Measurements from ENCODE around the gene CFAP251. TPM values are rescaled to one million over a fixed set of nuclear protein-coding genes. Genes with fewer than 3 reads are reported as not detected.
A peak's percentile ranks its signal among the peaks of the same experiment; 100 is the strongest.

Gene CFAP251
- total RNA-seq, 1 experiment from 2014 or later: 2.0 TPM

DNA sequence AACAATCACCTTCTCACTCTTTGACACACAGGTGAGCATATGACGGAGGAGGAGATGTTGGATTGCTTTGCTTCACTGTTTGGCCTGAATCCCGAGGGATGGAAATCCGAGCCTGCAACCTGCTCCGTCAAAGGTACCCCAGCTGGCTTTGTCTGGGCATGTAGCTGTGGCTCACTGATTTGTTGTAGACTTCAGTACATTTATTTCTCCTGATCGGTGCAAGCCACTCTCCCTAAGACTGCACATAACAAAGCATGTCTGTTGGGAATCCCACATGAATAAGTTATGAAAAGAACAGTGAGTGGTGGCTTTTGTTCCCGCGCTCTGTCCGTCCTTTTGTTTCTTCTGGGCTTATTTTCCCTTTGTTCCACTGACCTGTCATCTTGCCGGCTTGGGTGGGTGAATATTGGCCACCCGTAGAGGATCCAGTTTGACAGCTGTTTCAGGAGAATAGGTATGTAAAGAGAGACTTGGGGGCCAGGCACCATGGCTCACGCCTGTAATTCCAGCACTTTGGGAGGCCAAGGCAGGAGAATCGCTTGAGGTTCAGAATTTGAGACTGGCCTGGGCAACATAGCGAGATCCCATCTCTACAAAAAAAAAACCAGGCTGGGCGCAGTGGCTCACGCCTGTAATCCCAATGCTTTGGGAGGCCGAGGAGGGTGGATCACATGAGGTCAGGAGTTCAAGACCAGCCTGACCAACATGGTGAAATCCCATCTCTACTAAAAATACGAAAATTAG, 83.2 kb downstream of the CFAP251 start:
- DNase-seq (ENCODE audit: low read depth): no peak

DNA sequence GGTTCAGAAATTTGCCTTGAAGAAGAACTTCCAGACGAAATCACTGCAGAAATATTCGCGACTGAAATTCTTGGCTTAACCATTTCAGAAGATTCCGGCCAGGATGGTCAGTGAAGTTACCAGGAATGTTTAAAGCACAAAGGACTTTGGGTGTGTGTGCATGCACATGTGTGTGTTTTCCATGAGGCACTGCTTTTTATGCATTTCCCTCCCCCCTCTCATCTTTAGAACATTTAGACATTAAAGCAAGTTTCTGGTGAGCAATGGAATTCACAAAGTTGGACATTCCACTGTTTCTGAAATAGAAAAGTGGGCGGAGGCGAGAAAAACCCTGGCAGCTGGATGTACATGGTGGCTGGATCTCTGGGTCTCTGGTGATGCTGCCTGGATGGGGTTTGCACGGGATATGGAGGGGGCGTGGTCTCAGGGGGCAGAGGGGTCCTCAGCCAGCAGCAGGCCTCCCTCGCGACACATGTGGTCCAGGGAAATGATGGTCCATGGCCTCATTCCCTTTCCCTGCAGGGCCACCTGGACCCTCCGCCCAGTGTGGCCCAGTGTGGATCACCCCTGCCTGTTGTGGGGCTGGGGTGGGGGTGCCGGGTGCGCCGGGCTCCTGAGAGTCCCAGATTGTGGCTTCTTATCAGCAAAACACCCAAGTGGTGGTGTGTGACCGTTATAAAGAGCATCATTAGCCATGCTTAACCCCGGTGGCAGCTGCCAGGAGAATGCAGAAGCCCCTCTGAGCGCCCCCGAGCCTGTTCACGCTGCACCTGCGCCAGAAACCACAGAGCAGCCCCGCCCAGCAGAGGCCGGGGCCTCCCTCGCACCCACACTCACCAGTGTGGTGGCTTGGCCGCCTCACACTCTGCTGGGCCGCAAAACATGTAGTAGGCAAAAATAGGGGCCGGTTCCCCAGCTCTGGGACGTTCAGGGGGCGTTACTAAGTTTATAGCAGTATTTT, 85.5 kb downstream of the CFAP251 start:
- DNase-seq (ENCODE audit: low read depth): no peak

DNA sequence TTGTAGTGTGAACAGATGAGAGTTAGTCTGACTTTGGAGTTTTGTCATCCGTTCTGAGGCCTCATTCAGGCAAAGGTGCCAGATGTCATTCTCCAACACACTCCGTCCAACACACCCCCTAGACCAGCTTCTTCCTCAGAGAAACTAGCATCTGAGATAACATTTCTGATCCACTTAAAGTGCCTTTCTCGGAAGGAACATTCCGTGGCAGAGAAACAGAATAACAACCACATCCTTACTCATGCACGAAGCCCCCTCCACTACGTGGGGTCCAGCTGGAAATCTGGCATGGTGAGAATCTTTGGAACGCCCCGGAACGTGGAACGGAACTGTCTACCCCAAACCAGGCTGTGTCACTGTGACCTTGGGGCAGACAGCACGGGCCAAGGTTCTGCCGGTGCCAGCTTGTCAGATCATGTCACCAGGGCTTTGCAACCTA, 86.3 kb downstream of the CFAP251 start:
- no peak for DNase-seq (ENCODE audit: low read depth)

- no peak for DNase-seq (ENCODE audit: low read depth)
Measured at GRCh38 chr12:122005252-122005776, 86.9 kb downstream of the CFAP251 start.

DNA sequence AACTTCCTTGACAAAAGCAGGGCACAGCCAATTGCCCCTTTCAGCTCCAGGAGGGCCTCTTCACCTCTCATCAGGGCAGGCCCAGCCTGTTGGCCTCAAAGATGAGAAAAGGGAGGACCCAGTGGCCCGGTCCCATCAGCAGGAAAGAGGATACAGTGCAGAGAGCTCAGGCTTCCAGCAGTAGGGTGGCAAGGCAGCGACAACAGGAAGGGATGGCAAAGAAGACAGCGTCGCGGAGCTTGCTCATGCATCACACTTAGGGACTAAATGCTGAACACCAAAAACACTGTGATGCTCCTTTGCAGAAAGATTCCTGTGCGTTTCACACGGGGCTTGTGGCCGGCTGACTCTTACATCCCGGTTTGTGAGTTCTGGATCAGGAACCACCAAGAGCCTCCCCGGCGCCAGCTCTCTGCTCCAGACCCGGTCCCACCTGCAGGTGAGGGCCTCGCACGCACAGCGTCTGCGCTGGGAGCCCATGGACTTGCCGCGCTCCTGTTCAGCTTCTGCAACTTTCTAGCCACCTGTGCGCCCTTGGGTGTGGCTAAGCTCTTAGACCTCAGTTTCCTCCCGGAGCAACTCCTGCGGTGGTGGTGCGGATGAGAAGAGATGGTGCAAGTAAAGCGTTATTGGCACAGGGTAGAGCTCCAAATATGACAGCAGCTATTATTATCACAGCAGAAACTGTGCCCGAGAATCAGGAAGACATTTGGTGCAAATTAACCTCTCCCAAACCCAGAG, 88.0 kb downstream of the CFAP251 start:
- no peak for DNase-seq (ENCODE audit: low read depth)

DNA sequence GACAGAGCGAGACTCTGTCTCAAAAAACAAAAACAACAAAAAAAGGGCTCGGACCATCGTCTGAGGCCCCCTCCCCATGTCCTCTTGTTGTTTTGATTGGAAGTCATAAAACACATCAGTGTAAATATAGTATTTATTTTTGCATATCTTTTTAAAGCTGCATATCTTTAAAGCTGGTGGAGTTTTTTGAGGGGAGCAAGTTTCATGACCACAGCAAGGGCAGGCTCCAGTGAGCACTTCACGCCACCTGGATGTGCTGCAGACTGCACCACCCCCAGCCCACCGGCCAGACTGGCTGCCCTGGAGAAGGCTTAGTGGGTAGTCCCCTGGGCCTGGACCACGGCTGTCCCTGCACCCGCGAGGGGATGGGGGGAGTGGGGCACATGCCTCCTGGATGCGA, 91.3 kb downstream of the CFAP251 start:
- no peak for DNase-seq (ENCODE audit: low read depth)

- DNase-seq (ENCODE audit: low read depth): no peak
Measured at GRCh38 chr12:122012184-122012583, 93.8 kb downstream of the CFAP251 start.

- DNase-seq (ENCODE audit: low read depth): no peak
Measured at GRCh38 chr12:122013136-122013535, 94.7 kb downstream of the CFAP251 start.

- DNase-seq (ENCODE audit: low read depth): no peak
Measured at GRCh38 chr12:122013791-122014590, 95.6 kb downstream of the CFAP251 start.

GRCh38 chr12:122014781-122015180, 96.4 kb downstream of the CFAP251 start:
- no peak for DNase-seq (ENCODE audit: low read depth)

GRCh38 chr12:122018457-122018856, 100.1 kb downstream of the CFAP251 start:
- DNase-seq (ENCODE audit: low read depth): no peak

DNA sequence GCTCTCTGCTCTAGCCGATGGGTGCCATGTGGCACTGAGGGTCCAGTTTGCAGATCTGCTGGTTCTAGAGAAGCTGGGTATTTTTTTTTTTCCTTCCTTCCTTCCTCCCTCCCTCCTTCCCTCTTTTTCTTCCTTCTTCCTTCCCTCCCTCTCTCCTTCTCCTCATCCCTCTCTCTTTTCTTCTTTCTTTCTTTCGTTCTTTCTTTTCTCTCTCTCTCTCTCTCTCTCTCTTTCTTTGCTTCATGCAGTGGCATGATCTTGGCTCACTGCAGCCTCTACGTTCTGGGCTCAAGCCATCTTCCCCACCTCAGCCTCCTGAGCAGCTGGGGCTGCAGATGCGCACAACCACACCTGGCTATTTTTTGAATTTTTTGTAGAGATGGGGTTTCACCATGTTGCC, 100.5 kb downstream of the CFAP251 start:
- no peak for DNase-seq (ENCODE audit: low read depth)

GRCh38 chr12:122020795-122021192, 102.4 kb downstream of the CFAP251 start:
- DNase-seq (ENCODE audit: low read depth): no peak

DNA sequence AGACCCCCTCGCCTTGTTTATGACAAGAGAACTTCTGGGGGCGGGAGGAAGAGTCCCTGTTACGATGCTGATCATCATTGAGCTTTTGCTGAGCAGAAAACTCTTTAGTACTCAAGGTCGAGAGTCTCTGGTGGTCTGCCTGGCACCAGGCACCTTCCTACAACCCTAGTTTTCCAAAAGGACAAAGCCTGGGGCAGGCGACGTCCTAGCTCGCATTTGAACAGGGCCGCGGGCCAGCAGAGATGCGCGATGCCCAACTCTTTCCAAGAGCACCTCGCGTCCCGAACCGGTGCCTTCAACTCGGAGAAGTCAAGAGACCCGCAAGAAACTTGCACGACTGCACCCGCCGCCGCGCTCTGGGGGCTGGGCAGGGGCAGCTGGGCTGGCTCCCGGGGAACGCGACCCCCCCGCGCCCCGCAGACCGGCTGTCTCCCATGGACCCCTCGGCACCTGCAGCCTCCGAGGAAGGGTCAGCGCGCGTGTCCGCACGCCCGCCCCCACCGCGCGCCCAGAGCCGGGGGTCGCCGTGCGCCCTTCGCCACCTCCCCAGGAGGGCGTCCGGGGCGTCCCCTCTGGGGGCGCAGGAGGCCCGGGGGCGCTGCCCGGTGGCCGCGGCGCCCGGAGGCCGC, 102.9 kb downstream of the CFAP251 start:
- no peak for DNase-seq (ENCODE audit: low read depth)

DNA sequence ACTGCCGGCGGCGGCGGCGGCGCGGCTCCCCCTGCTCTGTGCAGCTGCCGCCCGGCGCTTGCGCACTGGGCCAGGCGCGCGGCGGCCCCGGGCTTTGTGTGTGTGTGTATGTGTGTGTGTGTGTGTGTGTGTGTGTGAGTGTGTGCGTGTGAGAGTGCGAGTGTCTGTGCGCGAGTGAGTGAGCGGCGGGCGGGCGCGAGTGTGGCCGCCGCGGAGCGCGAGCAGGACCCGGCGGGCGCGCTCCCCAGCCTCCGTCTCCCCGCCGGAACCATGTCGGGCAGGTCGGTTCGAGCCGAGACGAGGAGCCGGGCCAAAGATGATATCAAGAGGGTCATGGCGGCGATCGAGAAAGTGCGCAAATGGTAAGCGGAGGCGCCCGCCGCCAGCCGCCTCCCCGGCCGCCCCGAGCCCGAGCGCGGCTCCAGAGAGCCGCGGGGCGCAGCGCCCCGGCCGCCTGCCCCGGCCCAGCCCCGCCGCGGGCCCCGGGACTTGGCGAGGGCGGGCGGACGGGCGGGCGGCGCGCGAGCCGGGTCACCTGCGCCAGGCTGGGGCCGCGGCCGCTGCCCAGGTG, 103.5 kb downstream of the CFAP251 start, which contains the start of gene BCL7A:
TSS of gene BCL7A (plus strand) at position 63 of the 571 bp plus-strand sequence. CDS start at position 271, 208 bp downstream.
- peak; percentile 46 for DNase-seq (ENCODE audit: low read depth)

GRCh38 chr12:122022393-122023338, 104.3 kb downstream of the CFAP251 start:
- DNase-seq (ENCODE audit: low read depth): no peak

DNA sequence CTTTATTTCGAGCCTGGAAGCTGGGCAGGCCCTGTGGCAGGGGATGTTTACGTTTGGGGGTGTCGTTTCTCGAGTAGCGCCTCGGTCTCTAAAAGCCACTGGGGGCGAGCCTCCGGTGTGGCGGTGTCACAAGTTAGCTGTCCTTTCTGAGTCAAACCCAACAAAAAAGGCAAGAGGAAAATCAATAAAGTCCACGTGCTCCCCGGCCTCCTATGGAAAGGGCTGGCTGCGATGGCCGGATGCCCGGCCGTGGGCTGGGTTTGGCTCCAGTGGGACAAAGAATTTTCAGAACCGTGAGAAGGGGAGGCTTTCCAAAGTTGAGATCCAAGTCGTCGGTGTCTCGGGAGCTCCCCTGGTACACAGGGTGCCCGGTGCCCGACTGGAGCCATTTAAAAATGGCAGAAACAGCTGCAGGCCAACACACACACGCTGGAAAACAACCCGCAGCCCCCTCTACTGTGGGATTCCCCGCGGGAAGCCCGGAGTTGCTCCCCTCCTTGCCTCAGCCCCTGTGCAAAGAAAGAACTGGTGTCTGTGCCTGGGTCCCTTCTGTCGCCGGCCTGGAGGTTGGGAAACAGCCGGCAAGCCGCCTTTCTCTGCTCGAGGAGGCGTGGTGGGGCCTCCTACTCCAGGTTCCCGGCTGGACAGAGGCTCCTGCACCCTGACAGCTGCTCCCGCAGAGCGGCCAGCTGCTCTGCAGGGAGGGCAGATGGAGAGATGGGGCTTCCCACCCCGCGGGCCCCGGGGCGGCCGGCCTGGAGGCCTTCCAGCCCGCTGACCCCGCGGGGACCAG, 105.1 kb downstream of the CFAP251 start:
- DNase-seq (ENCODE audit: low read depth): peak; percentile 33

Data from RPMI7951 (cell line).